PFSK-1 (cell line): ENCODE results near the gene DEPDC4.

ENCODE experiments used
- FOXP2 ChIP-seq: optimal IDR thresholded peaks from 2 replicates; pipeline ENCODE3; 2011; ENCODE audit warnings: borderline replicate concordance, control low read depth, inconsistent platforms; ENCODE audit not compliant: insufficient read depth; ENCODE audit errors: extremely low read length, extremely low read depth
- POLR2AphosphoS5 ChIP-seq: IDR thresholded peaks from 2 replicates; pipeline ENCODE4 v1.6.1; 2012; ENCODE audit warnings: low read depth, mild to moderate bottlenecking, control low read depth, low read length, moderate library complexity
- TAF1 ChIP-seq: IDR thresholded peaks from 2 replicates; pipeline ENCODE4 v1.6.1; 2012; ENCODE audit warnings: low read length, control low read depth, borderline replicate concordance; ENCODE audit not compliant: insufficient read depth
- TF ChIP-seq, protein P1 (sequence below), 2 experiments: IDR thresholded peaks; 2 replicates each; pipeline versions ENCODE4 v1.6.1 to v1.8.0; 2011 to 2012; ENCODE audit warnings: low read depth in 2 of 2, low read length in 2 of 2, control low read depth in 1 of 2, inconsistent platforms in 1 of 2, mild to moderate bottlenecking in 1 of 2, moderate library complexity in 1 of 2; ENCODE audit not compliant: insufficient read depth in 1 of 2

GRCh38 chr12:100279159-100279558 is 12.3 kb upstream of the DEPDC4 start:
- TF ChIP-seq, protein P1, sequence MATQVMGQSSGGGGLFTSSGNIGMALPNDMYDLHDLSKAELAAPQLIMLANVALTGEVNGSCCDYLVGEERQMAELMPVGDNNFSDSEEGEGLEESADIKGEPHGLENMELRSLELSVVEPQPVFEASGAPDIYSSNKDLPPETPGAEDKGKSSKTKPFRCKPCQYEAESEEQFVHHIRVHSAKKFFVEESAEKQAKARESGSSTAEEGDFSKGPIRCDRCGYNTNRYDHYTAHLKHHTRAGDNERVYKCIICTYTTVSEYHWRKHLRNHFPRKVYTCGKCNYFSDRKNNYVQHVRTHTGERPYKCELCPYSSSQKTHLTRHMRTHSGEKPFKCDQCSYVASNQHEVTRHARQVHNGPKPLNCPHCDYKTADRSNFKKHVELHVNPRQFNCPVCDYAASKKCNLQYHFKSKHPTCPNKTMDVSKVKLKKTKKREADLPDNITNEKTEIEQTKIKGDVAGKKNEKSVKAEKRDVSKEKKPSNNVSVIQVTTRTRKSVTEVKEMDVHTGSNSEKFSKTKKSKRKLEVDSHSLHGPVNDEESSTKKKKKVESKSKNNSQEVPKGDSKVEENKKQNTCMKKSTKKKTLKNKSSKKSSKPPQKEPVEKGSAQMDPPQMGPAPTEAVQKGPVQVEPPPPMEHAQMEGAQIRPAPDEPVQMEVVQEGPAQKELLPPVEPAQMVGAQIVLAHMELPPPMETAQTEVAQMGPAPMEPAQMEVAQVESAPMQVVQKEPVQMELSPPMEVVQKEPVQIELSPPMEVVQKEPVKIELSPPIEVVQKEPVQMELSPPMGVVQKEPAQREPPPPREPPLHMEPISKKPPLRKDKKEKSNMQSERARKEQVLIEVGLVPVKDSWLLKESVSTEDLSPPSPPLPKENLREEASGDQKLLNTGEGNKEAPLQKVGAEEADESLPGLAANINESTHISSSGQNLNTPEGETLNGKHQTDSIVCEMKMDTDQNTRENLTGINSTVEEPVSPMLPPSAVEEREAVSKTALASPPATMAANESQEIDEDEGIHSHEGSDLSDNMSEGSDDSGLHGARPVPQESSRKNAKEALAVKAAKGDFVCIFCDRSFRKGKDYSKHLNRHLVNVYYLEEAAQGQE (IDR thresholded peaks at IDR 0.05; ENCODE audit: insufficient read depth in 1 of 2, low read depth in 2 of 2, low read length in 2 of 2): no peak
- TF ChIP-seq POLR2AphosphoS5 (no peak), FOXP2 (no peak), TAF1 (no peak)
